Measurements from ENCODE around the gene BPGM.
A peak's percentile ranks its signal among the peaks of the same experiment; 100 is the strongest.

BPGM gene

DNA sequence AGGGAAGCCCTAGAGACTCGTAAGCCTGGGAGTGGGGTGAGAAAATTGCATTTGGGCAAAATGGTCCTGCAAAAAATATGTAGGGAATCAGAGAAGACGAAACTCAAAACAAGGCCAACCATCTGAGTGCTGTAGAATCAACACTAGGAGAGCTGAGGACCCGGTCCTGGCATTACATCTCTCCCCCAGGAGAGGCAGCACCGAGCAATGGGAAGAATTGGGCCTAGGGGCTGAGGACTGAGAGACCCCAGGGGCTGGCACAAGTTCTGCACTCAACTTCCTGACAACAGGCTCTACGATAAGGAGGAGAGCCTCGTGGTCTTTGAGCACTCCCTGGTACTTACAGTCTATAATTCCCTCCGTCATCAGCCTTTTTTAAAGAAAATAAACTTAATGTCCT lies 47.6 kb downstream of the BPGM start:
- in situ Hi-C loops (cut with MboI; ENCODE audit: low sequenced_read_pairs, unreplicated experiment): no loop called here
- DNase-seq (ENCODE audit: low spot score): no peak
- peak; percentile 12 for TF ChIP-seq CTCF (IDR thresholded peaks at IDR 0.05; ENCODE audit: borderline replicate concordance, control extremely low read depth, extremely low read depth, insufficient read depth, missing control alignments)

- in situ Hi-C loops (cut with MboI; ENCODE audit: low sequenced_read_pairs, unreplicated experiment): no loop called here
- TF ChIP-seq CTCF (IDR thresholded peaks at IDR 0.05; ENCODE audit: borderline replicate concordance, control extremely low read depth, extremely low read depth, insufficient read depth, missing control alignments): no peak
- no peak for DNase-seq (ENCODE audit: low spot score)
Measured at GRCh38 chr7:134694767-134695166, 48.1 kb downstream of the BPGM start.

DNA sequence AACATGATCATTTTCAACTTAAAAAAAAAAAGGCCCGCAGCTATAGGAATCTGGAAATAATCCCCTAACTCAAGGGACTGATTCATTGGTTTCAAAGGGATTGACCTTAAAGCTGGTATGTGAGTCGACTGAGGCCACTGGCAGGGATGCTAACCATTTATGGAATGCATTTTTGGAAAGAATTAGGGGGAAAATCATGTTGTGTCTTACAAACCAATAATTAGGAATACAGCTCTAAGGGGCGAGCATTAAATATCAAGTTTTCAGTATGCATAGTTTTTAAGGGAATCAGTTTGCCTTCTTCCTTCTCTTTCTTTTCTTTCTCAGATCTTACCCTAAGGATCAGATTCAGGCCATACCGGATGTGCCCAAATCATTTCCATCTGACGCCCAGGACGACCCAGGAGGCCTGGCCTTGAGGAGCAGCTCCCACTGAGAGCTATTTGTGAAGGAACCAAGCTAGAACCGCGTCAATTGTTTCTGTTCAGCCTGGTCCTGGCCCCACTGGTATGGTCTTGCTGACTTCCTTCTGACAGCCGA lies 48.7 kb downstream of the BPGM start:
- in situ Hi-C loops (cut with MboI; ENCODE audit: low sequenced_read_pairs, unreplicated experiment): no loop called here
- DNase-seq (ENCODE audit: low spot score): no peak
- TF ChIP-seq CTCF (IDR thresholded peaks at IDR 0.05; ENCODE audit: borderline replicate concordance, control extremely low read depth, extremely low read depth, insufficient read depth, missing control alignments): no peak

- TF ChIP-seq CTCF (IDR thresholded peaks at IDR 0.05; ENCODE audit: borderline replicate concordance, control extremely low read depth, extremely low read depth, insufficient read depth, missing control alignments): no peak
- no peak for DNase-seq (ENCODE audit: low spot score)
- in situ Hi-C loops (cut with MboI; ENCODE audit: low sequenced_read_pairs, unreplicated experiment): no loop called here
Measured at GRCh38 chr7:134696261-134696660, 49.6 kb downstream of the BPGM start.

- DNase-seq (ENCODE audit: low spot score): no peak
- in situ Hi-C loops (cut with MboI; ENCODE audit: low sequenced_read_pairs, unreplicated experiment): no loop called here
- no peak for TF ChIP-seq CTCF (IDR thresholded peaks at IDR 0.05; ENCODE audit: borderline replicate concordance, control extremely low read depth, extremely low read depth, insufficient read depth, missing control alignments)
Measured at GRCh38 chr7:134697205-134697886, 50.7 kb downstream of the BPGM start.

- in situ Hi-C loops (cut with MboI; ENCODE audit: low sequenced_read_pairs, unreplicated experiment): no loop called here
- no peak for DNase-seq (ENCODE audit: low spot score)
- no peak for TF ChIP-seq CTCF (IDR thresholded peaks at IDR 0.05; ENCODE audit: borderline replicate concordance, control extremely low read depth, extremely low read depth, insufficient read depth, missing control alignments)
Measured at GRCh38 chr7:134698481-134698880, 51.8 kb downstream of the BPGM start.
